NCI-H146 treated with DMSO at 0.1 percent for 48 hours (cell line): Measurements from ENCODE around the gene PTPN6.

ENCODE experiments used
- DNase-seq: peaks from one replicate; lab custom pipeline; 2025; ENCODE audit not compliant: unreplicated experiment; lab: John Stamatoyannopoulos, UW

The PTPN6 gene

DNA sequence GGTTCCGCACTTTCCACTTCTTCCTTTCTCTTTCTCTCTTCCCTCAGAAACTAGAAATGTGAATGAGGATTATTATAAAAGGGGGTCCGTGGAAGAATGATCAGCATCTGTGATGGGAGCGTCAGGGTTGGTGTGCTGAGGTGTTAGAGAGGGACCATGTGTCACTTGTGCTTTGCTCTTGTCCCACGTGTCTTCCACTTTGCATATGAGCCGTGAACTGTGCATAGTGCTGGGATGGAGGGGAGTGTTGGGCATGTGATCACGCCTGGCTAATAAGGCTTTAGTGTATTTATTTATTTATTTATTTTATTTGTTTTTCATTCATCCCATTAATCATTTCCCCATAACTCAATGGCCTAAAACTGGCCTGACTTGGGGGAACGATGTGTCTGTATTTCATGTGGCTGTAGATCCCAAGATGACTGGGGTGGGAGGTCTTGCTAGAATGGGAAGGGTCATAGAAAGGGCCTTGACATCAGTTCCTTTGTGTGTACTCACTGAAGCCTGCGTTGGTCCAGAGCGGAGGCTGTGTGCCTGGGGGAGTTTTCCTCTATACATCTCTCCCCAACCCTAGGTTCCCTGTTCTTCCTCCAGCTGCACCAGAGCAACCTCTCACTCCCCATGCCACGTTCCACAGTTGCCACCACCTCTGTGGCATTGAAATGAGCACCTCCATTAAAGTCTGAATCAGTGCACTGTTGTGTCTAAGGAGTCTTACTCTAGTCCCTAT lies 28.0 kb upstream of the PTPN6 start:
- no peak for DNase-seq

DNA sequence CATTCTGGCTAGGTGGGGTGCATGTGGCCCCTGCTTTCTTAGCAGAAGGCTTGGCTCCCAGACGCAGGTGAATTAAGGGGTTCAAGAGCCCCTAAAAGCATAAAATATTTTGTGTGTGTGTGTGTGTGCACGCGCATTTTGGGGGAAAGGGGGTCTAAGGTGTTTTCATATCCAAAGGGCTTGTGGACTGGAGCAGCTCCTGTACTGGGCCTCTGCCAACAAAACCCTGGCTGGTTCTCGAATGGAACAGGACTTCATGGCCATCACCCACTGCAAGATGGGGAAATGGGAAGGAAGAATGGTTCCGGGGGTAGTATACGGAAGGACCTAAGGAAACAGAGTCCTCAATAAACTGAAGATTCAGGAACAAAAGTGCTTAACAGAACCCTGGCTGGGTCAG lies 27.3 kb upstream of the PTPN6 start:
- DNase-seq: no peak

GRCh38 chr12:6925239-6925539 lies 26.0 kb upstream of the PTPN6 start:
- DNase-seq: no peak

GRCh38 chr12:6925540-6926279 lies 25.4 kb upstream of the PTPN6 start:
- no peak for DNase-seq

GRCh38 chr12:6927379-6928021 lies 23.7 kb upstream of the PTPN6 start, which contains the start of gene ATN1:
ATN1 (plus strand) TSS chr12:6927959; CDS start chr12:6934002, 6,043 bp downstream.
- DNase-seq: peak; percentile 75

- no peak for DNase-seq
These were observed 23.0 kb upstream of the PTPN6 start for GRCh38 chr12:6928022-6928702.

DNA sequence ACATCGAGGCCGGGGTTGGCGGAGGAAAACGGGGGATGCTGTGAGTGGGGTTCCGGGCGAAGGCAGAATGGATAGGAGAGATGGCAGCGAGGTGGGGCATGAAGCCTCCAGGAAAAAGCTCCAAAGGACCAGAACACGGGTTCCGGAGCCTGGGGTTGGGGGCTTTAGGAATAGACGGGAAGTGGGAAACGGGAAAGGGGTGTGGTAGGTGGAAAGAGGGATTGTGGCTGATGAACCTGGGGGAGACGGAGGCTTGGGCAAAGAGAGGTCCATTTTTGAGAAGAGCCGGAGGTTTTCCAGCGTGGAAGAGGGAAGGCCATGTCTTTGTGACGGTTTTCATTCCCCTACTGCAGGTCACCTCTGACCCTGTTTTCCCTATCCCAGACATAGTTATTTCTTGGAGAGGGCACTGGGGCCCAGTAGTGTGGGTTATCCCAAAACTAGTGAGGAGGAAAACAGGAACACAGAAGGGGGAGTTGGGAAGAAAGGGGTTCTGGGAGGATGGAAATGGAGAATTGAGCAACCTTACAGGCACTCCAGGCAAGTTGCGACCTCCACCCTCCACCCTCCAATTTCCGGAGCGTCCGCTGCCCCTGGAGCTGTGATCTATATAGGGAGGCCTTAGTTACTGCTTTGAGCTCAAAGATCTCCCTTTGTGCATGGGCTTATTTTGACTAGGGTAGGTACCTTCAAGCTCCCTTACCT lies 22.3 kb upstream of the PTPN6 start:
- no peak for DNase-seq

DNA sequence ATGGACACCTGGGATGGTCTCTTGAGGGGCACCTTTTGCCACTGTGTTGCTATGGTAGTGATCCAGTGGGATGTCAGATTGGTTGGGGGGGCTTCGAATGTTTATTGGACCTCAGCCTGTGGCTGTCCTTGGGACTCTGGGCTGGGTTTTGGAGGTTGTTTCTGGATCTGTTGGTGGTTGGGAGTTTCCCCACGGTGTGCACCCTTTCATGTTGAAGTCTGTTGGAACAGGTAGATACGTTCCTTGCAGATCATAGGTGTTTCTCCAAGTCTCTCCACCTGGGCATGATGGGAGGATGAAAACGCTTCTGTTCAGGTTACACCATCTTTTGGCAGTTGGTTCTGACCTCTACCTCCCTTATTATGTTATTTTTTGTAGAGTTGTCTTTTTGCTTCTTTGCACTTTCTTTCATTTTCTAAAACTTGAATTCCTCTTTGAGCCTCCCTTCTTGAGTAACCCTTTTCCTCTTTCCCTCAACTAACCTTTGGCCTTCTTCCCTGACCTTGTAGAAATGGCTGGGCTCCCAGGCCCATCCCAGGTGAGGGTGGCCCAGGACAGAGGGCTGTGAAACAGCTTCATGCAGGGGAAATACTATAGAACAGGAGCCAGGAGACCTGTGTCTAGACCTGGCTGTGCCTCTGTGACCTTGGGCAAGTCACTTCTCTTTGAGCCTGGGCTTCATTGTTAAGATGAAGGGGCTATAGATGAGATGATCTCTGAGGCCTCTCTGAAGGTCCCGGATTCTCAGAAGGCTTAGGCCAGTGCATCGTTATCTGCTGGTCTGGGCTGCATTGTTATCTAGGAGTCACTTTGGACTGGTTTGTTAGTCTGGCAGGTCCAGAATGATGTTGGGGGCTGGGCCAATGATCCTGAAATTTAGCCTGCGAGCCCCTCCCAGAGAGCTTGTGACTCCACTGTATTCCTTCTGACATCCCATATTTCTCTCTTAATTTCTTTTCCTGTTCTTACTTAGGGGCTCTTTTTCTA lies 21.4 kb upstream of the PTPN6 start:
- no peak for DNase-seq

DNA sequence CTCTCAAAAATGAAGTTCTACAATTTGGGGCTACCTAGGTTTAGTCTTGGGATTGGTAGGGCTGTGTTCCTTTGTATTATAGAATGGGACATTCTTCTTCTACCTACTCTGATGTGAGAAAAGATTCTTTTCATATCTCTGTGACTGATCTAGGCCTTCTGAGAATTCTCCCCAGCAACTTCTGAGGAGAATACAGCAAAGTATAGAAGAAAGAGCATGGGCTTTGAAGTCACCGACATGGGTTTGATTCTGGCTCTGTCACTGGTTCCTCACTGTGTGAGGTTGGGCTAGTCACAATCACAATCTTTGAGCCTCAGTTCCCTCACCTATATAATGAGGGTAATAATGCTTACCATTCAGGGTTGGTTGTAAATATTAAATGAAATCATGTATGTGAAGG lies 18.4 kb upstream of the PTPN6 start:
- DNase-seq: no peak

GRCh38 chr12:6934110-6934509 lies 17.0 kb upstream of the PTPN6 start:
- no peak for DNase-seq

DNA sequence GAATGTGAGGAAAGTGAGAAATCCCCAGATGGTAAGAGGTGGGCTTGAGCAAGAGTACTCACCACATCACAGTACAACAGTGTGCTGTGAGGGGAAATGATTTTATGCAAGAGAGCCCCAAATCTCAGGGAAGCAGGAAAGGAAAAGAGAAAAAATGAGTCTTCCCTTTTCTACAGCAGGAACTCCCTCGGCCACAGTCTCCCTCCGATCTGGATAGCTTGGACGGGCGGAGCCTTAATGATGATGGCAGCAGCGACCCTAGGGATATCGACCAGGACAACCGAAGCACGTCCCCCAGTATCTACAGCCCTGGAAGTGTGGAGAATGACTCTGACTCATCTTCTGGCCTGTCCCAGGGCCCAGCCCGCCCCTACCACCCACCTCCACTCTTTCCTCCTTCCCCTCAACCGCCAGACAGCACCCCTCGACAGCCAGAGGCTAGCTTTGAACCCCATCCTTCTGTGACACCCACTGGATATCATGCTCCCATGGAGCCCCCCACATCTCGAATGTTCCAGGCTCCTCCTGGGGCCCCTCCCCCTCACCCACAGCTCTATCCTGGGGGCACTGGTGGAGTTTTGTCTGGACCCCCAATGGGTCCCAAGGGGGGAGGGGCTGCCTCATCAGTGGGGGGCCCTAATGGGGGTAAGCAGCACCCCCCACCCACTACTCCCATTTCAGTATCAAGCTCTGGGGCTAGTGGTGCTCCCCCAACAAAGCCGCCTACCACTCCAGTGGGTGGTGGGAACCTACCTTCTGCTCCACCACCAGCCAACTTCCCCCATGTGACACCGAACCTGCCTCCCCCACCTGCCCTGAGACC lies 15.6 kb upstream of the PTPN6 start:
- DNase-seq: no peak

DNA sequence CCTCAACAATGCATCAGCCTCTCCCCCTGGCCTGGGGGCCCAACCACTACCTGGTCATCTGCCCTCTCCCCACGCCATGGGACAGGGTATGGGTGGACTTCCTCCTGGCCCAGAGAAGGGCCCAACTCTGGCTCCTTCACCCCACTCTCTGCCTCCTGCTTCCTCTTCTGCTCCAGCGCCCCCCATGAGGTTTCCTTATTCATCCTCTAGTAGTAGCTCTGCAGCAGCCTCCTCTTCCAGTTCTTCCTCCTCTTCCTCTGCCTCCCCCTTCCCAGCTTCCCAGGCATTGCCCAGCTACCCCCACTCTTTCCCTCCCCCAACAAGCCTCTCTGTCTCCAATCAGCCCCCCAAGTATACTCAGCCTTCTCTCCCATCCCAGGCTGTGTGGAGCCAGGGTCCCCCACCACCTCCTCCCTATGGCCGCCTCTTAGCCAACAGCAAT lies 14.9 kb upstream of the PTPN6 start:
- no peak for DNase-seq

DNA sequence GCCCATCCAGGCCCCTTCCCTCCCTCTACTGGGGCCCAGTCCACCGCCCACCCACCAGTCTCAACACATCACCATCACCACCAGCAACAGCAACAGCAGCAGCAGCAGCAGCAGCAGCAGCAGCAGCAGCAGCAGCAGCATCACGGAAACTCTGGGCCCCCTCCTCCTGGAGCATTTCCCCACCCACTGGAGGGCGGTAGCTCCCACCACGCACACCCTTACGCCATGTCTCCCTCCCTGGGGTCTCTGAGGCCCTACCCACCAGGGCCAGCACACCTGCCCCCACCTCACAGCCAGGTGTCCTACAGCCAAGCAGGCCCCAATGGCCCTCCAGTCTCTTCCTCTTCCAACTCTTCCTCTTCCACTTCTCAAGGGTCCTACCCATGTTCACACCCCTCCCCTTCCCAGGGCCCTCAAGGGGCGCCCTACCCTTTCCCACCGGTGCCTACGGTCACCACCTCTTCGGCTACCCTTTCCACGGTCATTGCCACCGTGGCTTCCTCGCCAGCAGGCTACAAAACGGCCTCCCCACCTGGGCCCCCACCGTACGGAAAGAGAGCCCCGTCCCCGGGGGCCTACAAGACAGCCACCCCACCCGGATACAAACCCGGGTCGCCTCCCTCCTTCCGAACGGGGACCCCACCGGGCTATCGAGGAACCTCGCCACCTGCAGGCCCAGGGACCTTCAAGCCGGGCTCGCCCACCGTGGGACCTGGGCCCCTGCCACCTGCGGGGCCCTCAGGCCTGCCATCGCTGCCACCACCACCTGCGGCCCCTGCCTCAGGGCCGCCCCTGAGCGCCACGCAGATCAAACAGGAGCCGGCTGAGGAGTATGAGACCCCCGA lies 14.3 kb upstream of the PTPN6 start:
- DNase-seq: peak; percentile 28

DNA sequence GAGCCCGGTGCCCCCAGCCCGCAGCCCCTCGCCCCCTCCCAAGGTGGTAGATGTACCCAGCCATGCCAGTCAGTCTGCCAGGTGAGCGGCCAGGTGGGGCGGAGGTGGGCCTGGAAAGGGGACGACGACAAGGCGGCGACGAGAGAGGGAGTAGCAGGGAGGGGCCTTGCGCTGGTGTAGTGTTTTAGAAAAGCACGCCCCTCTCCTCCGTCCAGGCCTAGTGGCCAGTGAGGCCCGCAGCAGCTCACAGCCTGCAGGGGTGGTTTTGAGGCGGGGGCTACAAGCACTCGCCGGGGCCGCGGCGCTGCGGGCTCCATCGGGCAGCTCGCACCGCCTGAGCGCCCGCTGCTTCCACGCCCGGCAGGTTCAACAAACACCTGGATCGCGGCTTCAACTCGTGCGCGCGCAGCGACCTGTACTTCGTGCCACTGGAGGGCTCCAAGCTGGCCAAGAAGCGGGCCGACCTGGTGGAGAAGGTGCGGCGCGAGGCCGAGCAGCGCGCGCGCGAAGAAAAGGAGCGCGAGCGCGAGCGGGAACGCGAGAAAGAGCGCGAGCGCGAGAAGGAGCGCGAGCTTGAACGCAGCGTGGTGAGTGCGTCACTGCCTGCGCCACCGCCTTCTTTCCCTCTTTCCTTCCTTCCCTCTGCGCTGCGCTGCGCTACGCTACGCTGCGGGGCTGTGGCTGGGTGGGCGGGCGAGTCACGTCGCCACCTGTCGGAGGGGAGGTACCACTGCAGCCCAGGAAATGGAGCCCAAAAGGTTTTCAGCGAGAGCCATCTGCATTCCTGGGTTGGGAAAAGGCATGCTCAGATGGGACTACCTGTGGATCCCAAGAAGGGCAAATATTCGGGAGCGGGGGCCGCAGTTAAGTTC lies 13.4 kb upstream of the PTPN6 start:
- peak; percentile 98 for DNase-seq

DNA sequence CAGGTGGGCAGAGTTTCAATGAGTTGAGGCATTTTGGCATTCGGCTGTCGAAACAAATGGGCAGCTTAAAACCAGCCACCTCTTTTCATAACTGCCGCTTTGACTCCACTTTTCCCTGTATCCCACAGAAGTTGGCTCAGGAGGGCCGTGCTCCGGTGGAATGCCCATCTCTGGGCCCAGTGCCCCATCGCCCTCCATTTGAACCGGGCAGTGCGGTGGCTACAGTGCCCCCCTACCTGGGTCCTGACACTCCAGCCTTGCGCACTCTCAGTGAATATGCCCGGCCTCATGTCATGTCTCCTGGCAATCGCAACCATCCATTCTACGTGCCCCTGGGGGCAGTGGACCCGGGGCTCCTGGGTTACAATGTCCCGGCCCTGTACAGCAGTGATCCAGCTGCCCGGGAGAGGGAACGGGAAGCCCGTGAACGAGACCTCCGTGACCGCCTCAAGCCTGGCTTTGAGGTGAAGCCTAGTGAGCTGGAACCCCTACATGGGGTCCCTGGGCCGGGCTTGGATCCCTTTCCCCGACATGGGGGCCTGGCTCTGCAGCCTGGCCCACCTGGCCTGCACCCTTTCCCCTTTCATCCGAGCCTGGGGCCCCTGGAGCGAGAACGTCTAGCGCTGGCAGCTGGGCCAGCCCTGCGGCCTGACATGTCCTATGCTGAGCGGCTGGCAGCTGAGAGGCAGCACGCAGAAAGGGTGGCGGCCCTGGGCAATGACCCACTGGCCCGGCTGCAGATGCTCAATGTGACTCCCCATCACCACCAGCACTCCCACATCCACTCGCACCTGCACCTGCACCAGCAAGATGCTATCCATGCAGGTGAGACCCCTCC lies 12.6 kb upstream of the PTPN6 start:
- DNase-seq: no peak

DNA sequence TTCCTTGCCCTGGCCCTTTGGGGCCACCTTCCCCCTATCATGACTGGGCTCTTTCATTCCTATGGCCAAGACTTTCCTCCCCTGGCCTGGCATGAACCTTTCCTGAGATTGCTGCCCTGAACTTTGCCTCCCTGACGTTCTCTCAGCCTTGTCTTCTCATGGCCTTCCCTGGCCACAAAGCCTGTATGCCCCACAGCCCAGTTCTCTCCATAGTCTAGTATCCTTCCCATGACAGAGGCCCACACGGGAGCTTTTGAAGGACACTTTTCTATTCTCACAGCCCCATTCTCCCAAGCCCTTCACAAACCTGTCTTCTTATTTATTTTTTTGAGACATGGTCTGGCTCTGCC lies 12.0 kb upstream of the PTPN6 start:
- no peak for DNase-seq
